H1 (cell line): ENCODE measurements around the gene CYP2S1. TPM values are rescaled to one million over a fixed set of nuclear protein-coding genes. Genes with fewer than 3 reads are reported as not detected.

Experiments
- CTCF ChIA-PET: fragments of 300-600 bp; sonication (Branson Sonifier 250); formaldehyde crosslinking; loops from one replicate; lab custom pipeline; 2021; ENCODE audit not compliant: partially characterized antibody; lab: Charles Lee
- POLR2A ChIA-PET: fragments of 300-600 bp; sonication (Branson Sonifier 250); formaldehyde crosslinking; loops from one replicate; lab custom pipeline; 2021; ENCODE audit warnings: inconsistent platforms; ENCODE audit not compliant: partially characterized antibody; lab: Charles Lee
- DNase-seq, 2 experiments: peaks; one replicate each; pipeline versions ENCODE4 v3.0.0 to v3.0.0-alpha.2; 2010 to 2022; ENCODE audit warnings: low spot score in 2 of 2, low read depth in 1 of 2, mixed read lengths in 1 of 2
- FAIRE-seq: peaks from 2 replicates; lab custom pipeline; 2011; peaks lifted over from hg19 to GRCh38; lab: Jason Lieb, UNC
- H2AFZ ChIP-seq: 2 replicates; pipeline ENCODE4 v1.8.1; 2012; ENCODE audit warnings: low read length, inconsistent platforms
- H2AK5ac ChIP-seq: 2 replicates; pipeline ENCODE4 v1.6.1; 2013; ENCODE audit warnings: low read depth, low read length
- H2BK120ac ChIP-seq: replicated peaks from 2 replicates; pipeline ENCODE3; 2013; ENCODE audit warnings: low read depth, low read length, inconsistent platforms
- H2BK12ac ChIP-seq: 2 replicates; pipeline ENCODE4 v1.6.1; 2013; ENCODE audit warnings: low read depth, low read length
- H2BK15ac ChIP-seq: 2 replicates; pipeline ENCODE4 v1.6.1; 2013; ENCODE audit warnings: low read length
- H2BK20ac ChIP-seq: 2 replicates; pipeline ENCODE4 v1.6.1; 2013; ENCODE audit warnings: low read length
- H2BK5ac ChIP-seq: 2 replicates; pipeline ENCODE4 v1.6.1; 2013; ENCODE audit warnings: low read depth, low read length
- H3K14ac ChIP-seq: 2 replicates; pipeline ENCODE4 v1.6.1; 2013; ENCODE audit warnings: inconsistent platforms; ENCODE audit not compliant: insufficient read length
- H3K18ac ChIP-seq: 2 replicates; pipeline ENCODE4 v1.6.1; 2013; ENCODE audit warnings: low read length; ENCODE audit errors: extremely low read depth
- H3K23ac ChIP-seq: 2 replicates; pipeline ENCODE4 v1.6.1; 2013; ENCODE audit warnings: inconsistent platforms; ENCODE audit not compliant: insufficient read length
- H3K23me2 ChIP-seq: 2 replicates; pipeline ENCODE4 v1.6.1; 2013; ENCODE audit warnings: low read depth, low read length
- H3K27ac ChIP-seq: 2 replicates; pipeline ENCODE4 v1.6.1; 2011; ENCODE audit warnings: low read depth, low read length, inconsistent platforms
- H3K27me3 ChIP-seq, 4 experiments: replicated peaks in 1 of 4; 1 replicate in 1 of 4; 2 replicates in 3 of 4; pipeline versions ENCODE4 v1.6.1 to v1.8.1; 2011 to 2013; ENCODE audit warnings: low read length in 3 of 4, mild to moderate bottlenecking in 3 of 4, inconsistent platforms in 2 of 4, mixed read lengths in 2 of 4, moderate library complexity in 1 of 4; ENCODE audit not compliant: control insufficient read depth in 3 of 4, insufficient read depth in 3 of 4; ENCODE audit errors: extremely low read depth in 1 of 4
- H3K36me3 ChIP-seq, 4 experiments: 2 replicates each; pipeline versions ENCODE4 v1.6.1 to v1.8.1; 2011 to 2013; ENCODE audit warnings: mild to moderate bottlenecking in 4 of 4, low read length in 3 of 4, moderate library complexity in 2 of 4, control low read depth in 1 of 4, inconsistent platforms in 1 of 4; ENCODE audit not compliant: insufficient read depth in 4 of 4, control insufficient read depth in 2 of 4
- H3K4ac ChIP-seq: replicated peaks from 2 replicates; pipeline ENCODE3; 2013; ENCODE audit warnings: low read length, low read depth, mixed read lengths, inconsistent platforms; ENCODE audit not compliant: insufficient read length
- H3K4me1 ChIP-seq, 4 experiments: replicated peaks in 1 of 4; 1 replicate in 1 of 4; 2 replicates in 3 of 4; pipeline versions ENCODE4 v1.6.1 to v1.8.1; 2011 to 2013; ENCODE audit warnings: low read length in 3 of 4, inconsistent platforms in 2 of 4, mixed read lengths in 1 of 4; ENCODE audit not compliant: insufficient read depth in 4 of 4, control insufficient read depth in 3 of 4
- H3K4me2 ChIP-seq, 2 experiments: 2 replicates each; pipeline versions ENCODE4 v1.6.1 to v1.8.1; 2011 to 2013; ENCODE audit warnings: low read depth in 2 of 2, low read length in 2 of 2, control low read depth in 1 of 2, inconsistent platforms in 1 of 2, mild to moderate bottlenecking in 1 of 2; ENCODE audit not compliant: insufficient read depth in 1 of 2
- H3K4me3 ChIP-seq, 4 experiments: fragments of 200-600, 300-600 bp in 1 of 4; sonication (generic), shearing (Covaris generic), sonication (Bioruptor Twin) in 1 of 4; 2 replicates each; pipeline versions ENCODE4 v1.5.1 to v1.8.1; 2011 to 2016; ENCODE audit warnings: low read length in 4 of 4, low read depth in 3 of 4, control low read depth in 2 of 4, inconsistent platforms in 2 of 4, mild to moderate bottlenecking in 2 of 4, mixed read lengths in 1 of 4, moderate library complexity in 1 of 4; ENCODE audit not compliant: insufficient read depth in 2 of 4; ENCODE audit errors: extremely low read depth in 1 of 4
- H3K56ac ChIP-seq: replicated peaks from 2 replicates; pipeline ENCODE3; 2013; ENCODE audit warnings: low read depth, mild to moderate bottlenecking, mixed read lengths, low read length, inconsistent platforms; ENCODE audit not compliant: insufficient read length
- H3K79me1 ChIP-seq: 2 replicates; pipeline ENCODE4 v1.6.1; 2013; ENCODE audit warnings: low read depth, low read length, control low read depth
- H3K79me2 ChIP-seq, 2 experiments: 2 replicates each; pipeline versions ENCODE4 v1.6.1 to v1.8.1; 2012 to 2013; ENCODE audit warnings: low read length in 2 of 2, mild to moderate bottlenecking in 2 of 2, inconsistent platforms in 1 of 2; ENCODE audit not compliant: insufficient read depth in 2 of 2, control insufficient read depth in 1 of 2
- H3K9ac ChIP-seq, 4 experiments: replicated peaks in 1 of 4; 1 replicate in 1 of 4; 2 replicates in 3 of 4; pipeline versions ENCODE4 v1.6.1 to v1.8.1; 2011 to 2013; ENCODE audit warnings: low read depth in 3 of 4, low read length in 3 of 4, control low read depth in 2 of 4, mild to moderate bottlenecking in 2 of 4, moderate library complexity in 2 of 4, inconsistent platforms in 1 of 4; ENCODE audit errors: extremely low read depth in 1 of 4
- H3K9me3 ChIP-seq, 2 experiments: 2 replicates each; pipeline versions ENCODE4 v1.6.1 to v1.8.1; 2012 to 2013; ENCODE audit warnings: mild to moderate bottlenecking in 2 of 2, moderate library complexity in 2 of 2, control low read depth in 1 of 2, inconsistent platforms in 1 of 2, low read depth in 1 of 2, low read length in 1 of 2, mixed read lengths in 1 of 2; ENCODE audit not compliant: insufficient read depth in 2 of 2
- H4K20me1 ChIP-seq, 2 experiments: replicated peaks in 1 of 2; 2 replicates each; pipeline versions ENCODE3 to v1.8.1; 2011 to 2013; ENCODE audit warnings: inconsistent platforms in 2 of 2, low read length in 2 of 2, mild to moderate bottlenecking in 1 of 2; ENCODE audit not compliant: insufficient read depth in 2 of 2, control insufficient read depth in 1 of 2
- H4K5ac ChIP-seq: 2 replicates; pipeline ENCODE4 v1.6.1; 2013; ENCODE audit warnings: low read length, low read depth, mixed read lengths, inconsistent platforms; ENCODE audit not compliant: insufficient read length
- H4K8ac ChIP-seq: 2 replicates; pipeline ENCODE4 v1.8.0; 2013; ENCODE audit warnings: mild to moderate bottlenecking, moderate library complexity, low read length, inconsistent platforms; ENCODE audit not compliant: insufficient read depth; ENCODE audit errors: extremely low read depth
- H4K91ac ChIP-seq: replicated peaks from 2 replicates; pipeline ENCODE3; 2013; ENCODE audit warnings: low read length, mixed read lengths, inconsistent platforms; ENCODE audit not compliant: insufficient read length
- CBX5 ChIP-seq: fragments of 300-800, 300-1000 bp; sonication (generic); IDR thresholded peaks from 2 replicates; pipeline ENCODE4 v1.7.1; 2016; ENCODE audit warnings: antibody characterized with exemption, low read length, low read depth
- CEBPB ChIP-seq: IDR thresholded peaks from 2 replicates; pipeline ENCODE4 v1.6.1; 2012; ENCODE audit warnings: low read depth, low read length
- CREB1 ChIP-seq: IDR thresholded peaks from 2 replicates; pipeline ENCODE4 v1.6.1; 2012; ENCODE audit warnings: inconsistent platforms
- EGR1 ChIP-seq: IDR thresholded peaks from 2 replicates; pipeline ENCODE4 v1.6.1; 2011; ENCODE audit warnings: low read depth, low read length, borderline replicate concordance
- KDM4A ChIP-seq: IDR thresholded peaks from one replicate; pipeline ENCODE4 v1.7.1; 2012; ENCODE audit warnings: low read depth, mild to moderate bottlenecking, moderate library complexity, low read length, inconsistent platforms; ENCODE audit not compliant: severe bottlenecking
- NANOG ChIP-seq: IDR thresholded peaks from 2 replicates; pipeline ENCODE4 v1.6.1; 2011; ENCODE audit warnings: low read length, low read depth, mild to moderate bottlenecking, inconsistent platforms; ENCODE audit not compliant: insufficient read depth, poor library complexity, severe bottlenecking
- POLR2AphosphoS5 ChIP-seq: IDR thresholded peaks from 2 replicates; pipeline ENCODE4 v1.6.1; 2011; ENCODE audit warnings: low read depth, low read length
- POU5F1 ChIP-seq: IDR thresholded peaks from 2 replicates; pipeline ENCODE4 v1.6.1; 2011; ENCODE audit warnings: low read depth, mild to moderate bottlenecking, low read length, moderate library complexity
- RAD21 ChIP-seq, 2 experiments: IDR thresholded peaks in 1 of 2; conservative IDR thresholded peaks in 1 of 2; 2 replicates each; pipeline ENCODE4 v1.6.1; 2011; ENCODE audit warnings: low read depth in 2 of 2, low read length in 2 of 2, improper control_type of control experiment in 1 of 2, inconsistent platforms in 1 of 2, mild to moderate bottlenecking in 1 of 2, moderate library complexity in 1 of 2
- SAP30 ChIP-seq: fragments of 300-600 bp; sonication (generic); IDR thresholded peaks from 2 replicates; pipeline ENCODE4 v1.7.1; 2012; ENCODE audit warnings: low read length, moderate library complexity, mild to moderate bottlenecking, inconsistent platforms; ENCODE audit not compliant: insufficient read depth, insufficient replicate concordance
- ZNF274 ChIP-seq: IDR thresholded peaks from 2 replicates; pipeline ENCODE4 v1.7.0; 2012; ENCODE audit warnings: low read length, borderline replicate concordance; ENCODE audit errors: extremely low read depth
- WGBS, 2 experiments: shearing (Covaris generic) in 1 of 2; methylation state at CpG; one replicate each; pipeline versions ENCODE4 v1.1.6 to v1.1.7; 2013 to 2015; ENCODE audit warnings: low lambda C conversion rate in 2 of 2, mixed read lengths in 2 of 2, inconsistent platforms in 1 of 2, low coverage in 1 of 2, missing lambda C conversion rate in 1 of 2; ENCODE audit not compliant: insufficient replicate concordance in 2 of 2, insufficient coverage in 1 of 2, insufficient read length in 1 of 2; ENCODE audit errors: extremely low coverage in 1 of 2, missing lambda C conversion rate in 1 of 2; 5-methylcytosine and 5-hydroxymethylcytosine counted together
- polyA plus RNA-seq, 7 experiments: library from polyadenylated mRNA; depleted of rRNA in 3 of 7; stranded (reverse) in 5 of 7; unstranded in 2 of 7; fragments of >200 nt in 5 of 7; fragments of 200-250 nt in 2 of 7; gene quantifications; 1 replicate in 5 of 7; 2 replicates in 1 of 7; 4 replicates in 1 of 7; pipeline versions ENCODE4 v1.2.1 to v1.2.3, GENCODE V29; 2011 to 2013; ENCODE audit warnings: missing spikeins in 2 of 7, mixed read lengths in 2 of 7
- total RNA-seq: library from RNA; stranded (reverse); fragmentation: NEBNext Ultra II Directional; extraction: Animal tissue kit (Norgen Biotek cat#: 25700); gene quantifications from 2 replicates; pipeline ENCODE4 v1.2.1, GENCODE V29; 2021

The CYP2S1 gene
- total and polyA plus RNA-seq, 2 of the 8 experiments (the other 6 are each of a cell fraction or from before 2014, with no cell fraction given) = 97.9 to 245 TPM

GRCh38 chr19:41156207-41156606 is 36.8 kb upstream of the CYP2S1 start:
- TF ChIP-seq POU5F1 (no peak), CEBPB (no peak), SAP30 (no peak), NANOG (no peak), RAD21 (IDR thresholded peaks at IDR 0.05 in 1 of 2, conservative IDR thresholded peaks at IDR 0.05 in 1 of 2; ENCODE audit: low read depth in 2 of 2, low read length in 2 of 2) (no peak), CBX5 (no peak), ZNF274 (no peak), POLR2AphosphoS5 (no peak), CREB1 (no peak), EGR1 (no peak), KDM4A (no peak)
- no peak overlapping the region for H3K9ac ChIP-seq
- H3K4me1 ChIP-seq = peaks cover 0 to 4% (median 2%) of the 10 kb centered on the region in 4 experiments; a peak in 3 of 7 replicates
- H3K4me2 ChIP-seq = no peak overlapping the region
- no peak overlapping the region for H2BK5ac ChIP-seq
- H2BK15ac ChIP-seq = no peak overlapping the region
- no peaks in the 10 kb centered on the region for H3K79me1 ChIP-seq
- H3K36me3 ChIP-seq = no peaks in the 10 kb centered on the region
- no peak overlapping the region for H3K14ac ChIP-seq
- no peaks in the 10 kb centered on the region for H3K27me3 ChIP-seq
- no peaks in the 10 kb centered on the region for H3K23me2 ChIP-seq
- no peak overlapping the region for H2AFZ ChIP-seq
- WGBS, 2 experiments = 78% methylated on average over 2 of the region's 2 CpGs; no CpG with 5 or more reads in 1 of the 2 experiments
- no peaks in the 10 kb centered on the region for H4K20me1 ChIP-seq
- H3K4me3 ChIP-seq = no peak overlapping the region
- H4K5ac ChIP-seq = no peak overlapping the region
- H3K9me3 ChIP-seq = no peaks in the 10 kb centered on the region
- no peak overlapping the region for H2BK12ac ChIP-seq
- no peaks in the 10 kb centered on the region for H3K79me2 ChIP-seq
- H3K23ac ChIP-seq = no peak overlapping the region
- ChIA-PET CTCF (interaction anchor here (1.2 to 1.5 kb wide), 2 partner anchors 12 to 14 kb away, joined by 3 to 4 read pairs; no protein-coding TSS in a partner anchor), POLR2A (interaction anchor here (0.6 kb wide), 1 partner anchor 32 kb away, joined by 3 read pairs; no protein-coding TSS in a partner anchor)
- no peak overlapping the region for H3K18ac ChIP-seq
- no peak overlapping the region for H2BK120ac ChIP-seq
- no peak overlapping the region for H4K8ac ChIP-seq
- no peak overlapping the region for H3K4ac ChIP-seq
- FAIRE-seq = no peak
- no peak overlapping the region for H3K56ac ChIP-seq
- no peak for DNase-seq
- no peak overlapping the region for H3K27ac ChIP-seq
- no peak overlapping the region for H4K91ac ChIP-seq
- no peak overlapping the region for H2BK20ac ChIP-seq
- no peak overlapping the region for H2AK5ac ChIP-seq
